ENCODE measurements around the gene SMAD6.

The SMAD6 gene

GRCh38 chr15:66801266-66801665, 99.2 kb downstream of the SMAD6 start:
- DNase-seq = no peak

- DNase-seq = no peak
Observed at GRCh38 chr15:66802025-66803001, 100.3 kb downstream of the SMAD6 start.

DNA sequence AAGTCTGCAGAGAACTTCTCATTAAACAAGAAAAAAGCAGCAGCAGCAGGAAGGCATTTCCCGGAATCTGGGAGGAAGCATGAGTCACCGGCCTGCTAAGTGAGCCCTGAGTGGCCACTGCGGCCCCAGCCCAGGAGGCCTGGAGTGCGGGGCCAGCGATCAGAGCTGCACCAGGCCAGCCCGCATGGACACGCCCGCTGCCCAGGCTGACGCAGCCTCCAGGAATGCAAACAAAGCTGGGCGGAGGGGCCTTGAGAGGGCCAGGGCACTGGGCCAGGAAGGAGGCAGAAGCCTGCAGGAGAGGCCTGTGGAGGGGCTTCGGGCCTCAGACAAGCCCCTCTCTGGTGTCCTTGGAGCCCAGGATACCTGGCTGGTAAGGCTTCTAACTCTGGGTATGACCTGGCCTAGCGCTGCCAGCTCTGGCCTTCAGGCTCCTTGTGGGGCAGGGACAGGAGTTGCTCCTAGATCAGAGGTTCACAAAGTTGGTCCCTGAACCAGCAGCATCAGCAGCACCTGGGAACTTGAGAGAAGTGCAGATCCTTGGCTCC, 101.2 kb downstream of the SMAD6 start:
- DNase-seq = no peak

GRCh38 chr15:66803749-66804148, 101.7 kb downstream of the SMAD6 start:
- no peak for DNase-seq

GRCh38 chr15:66805202-66805885, 103.3 kb downstream of the SMAD6 start:
- no peak for DNase-seq

DNA sequence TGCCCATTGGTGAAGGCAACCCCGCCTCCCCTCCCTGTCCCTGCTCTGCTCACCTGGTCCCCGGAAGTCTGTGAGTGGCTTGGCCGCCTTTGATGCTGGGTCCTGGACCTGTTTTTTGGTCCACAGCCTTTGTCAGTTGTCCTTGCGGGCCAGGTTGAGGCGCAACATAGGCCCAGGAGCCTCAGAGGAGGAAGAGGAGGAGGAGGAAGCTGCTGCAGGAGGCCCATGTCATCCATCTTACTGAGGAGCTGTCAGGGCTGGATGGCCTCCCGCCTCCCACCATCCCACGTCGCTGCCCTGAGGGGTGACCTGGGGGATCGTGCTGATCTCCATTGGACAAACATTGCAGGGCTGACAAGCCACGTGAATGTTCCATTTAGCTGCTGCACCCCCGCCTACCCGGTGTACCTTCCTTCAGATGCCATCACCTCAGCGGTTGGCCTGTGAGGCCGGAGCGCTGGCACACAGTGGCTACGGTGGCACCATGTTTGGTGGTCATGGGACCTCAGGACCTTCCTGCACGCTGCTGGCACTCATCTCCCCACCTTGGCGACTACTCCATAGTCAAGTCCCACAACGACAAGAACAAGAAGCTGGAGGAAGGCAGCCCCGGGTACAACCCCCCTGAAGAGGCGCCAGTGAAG, 106.3 kb downstream of the SMAD6 start:
- no peak for DNase-seq

GRCh38 chr15:66809664-66810063, 107.6 kb downstream of the SMAD6 start:
- no peak for DNase-seq

- no peak for DNase-seq
Observed at GRCh38 chr15:66815318-66815717, 113.3 kb downstream of the SMAD6 start.

GRCh38 chr15:66816201-66816600, 114.2 kb downstream of the SMAD6 start:
- no peak for DNase-seq

- no peak for DNase-seq
Observed at GRCh38 chr15:66819084-66819483, 117.0 kb downstream of the SMAD6 start.

DNA sequence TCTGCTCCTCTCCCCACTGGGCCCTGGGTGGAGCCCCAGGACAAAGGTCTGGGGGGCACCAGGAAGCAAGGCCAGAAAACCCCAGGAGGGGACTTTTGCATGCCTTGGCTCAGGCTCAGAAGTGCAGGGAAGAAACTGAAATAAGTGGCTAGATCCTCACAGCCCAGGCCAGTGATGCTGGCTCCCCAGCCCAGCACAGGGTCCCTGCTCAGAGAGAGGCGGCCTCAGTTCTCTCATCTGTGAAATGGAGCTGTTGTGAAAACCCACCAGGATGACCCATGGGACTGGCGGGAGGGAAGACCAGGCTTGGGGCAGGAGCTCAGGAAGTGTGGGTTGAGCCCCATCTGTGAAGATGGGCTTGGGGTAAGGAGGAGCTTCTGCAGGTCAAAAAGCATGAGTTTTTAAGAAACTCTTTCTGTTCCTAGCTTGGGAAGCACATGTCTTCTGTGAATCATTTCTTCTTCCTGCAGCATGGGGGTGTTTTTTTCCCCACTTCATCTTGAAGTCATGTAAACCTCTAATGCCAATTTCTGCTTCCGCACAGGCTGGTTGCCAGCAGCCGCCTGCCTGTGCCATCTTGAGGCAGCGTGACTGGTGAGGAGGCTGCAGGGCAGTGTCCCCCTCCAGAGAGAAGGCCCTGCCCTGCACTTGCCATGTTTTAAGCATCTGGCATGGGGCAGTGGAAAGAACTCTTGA, 118.6 kb downstream of the SMAD6 start:
- no peak for DNase-seq

- no peak for DNase-seq
Observed at GRCh38 chr15:66821307-66821706, 119.3 kb downstream of the SMAD6 start.

DNA sequence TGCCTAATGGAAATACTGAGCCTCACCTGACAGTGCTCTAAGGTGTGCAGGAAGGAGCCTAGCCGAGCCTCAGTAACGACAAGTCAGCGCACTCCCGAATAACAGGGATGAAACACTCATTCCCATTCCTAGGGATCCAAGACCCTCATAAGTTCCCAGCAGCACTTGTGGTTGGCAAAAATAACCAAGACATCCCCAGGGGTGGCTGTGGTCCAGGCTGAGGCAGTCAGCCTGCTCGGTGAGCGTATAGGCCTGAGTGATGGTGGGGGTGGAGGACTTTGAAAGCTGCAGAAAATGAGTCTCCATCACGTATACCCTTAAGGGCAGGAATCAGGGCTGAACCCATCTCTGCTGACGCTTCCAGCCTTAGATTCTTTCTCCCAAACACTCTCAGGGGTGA, 120.1 kb downstream of the SMAD6 start:
- no peak for DNase-seq

GRCh38 chr15:66822576-66822975, 120.5 kb downstream of the SMAD6 start:
- no peak for DNase-seq

DNA sequence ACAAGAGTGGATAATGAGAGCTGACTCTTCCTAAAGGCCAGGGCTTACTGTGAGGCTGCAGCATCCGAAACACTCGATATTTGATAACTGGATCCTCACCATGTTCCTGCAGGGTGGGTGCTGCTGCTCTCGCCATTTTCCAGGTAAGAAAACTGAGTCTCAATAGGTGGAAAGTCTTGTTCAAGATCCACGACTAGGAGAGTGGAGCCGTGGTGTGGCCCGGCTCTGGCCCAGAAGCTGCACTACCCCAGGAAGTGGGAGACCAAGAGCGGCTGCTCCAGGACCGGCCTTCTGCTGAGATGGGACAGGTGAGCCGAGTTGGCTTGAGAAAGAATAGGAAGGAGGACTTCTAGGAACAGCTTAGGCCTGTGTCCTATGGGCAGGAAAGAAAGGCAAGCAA, 121.6 kb downstream of the SMAD6 start:
- DNase-seq = no peak

- DNase-seq = no peak
Observed at GRCh38 chr15:66824424-66824823, 122.4 kb downstream of the SMAD6 start.

GRCh38 chr15:66825139-66825538, 123.1 kb downstream of the SMAD6 start:
- DNase-seq = no peak

GRCh38 chr15:66825731-66826130, 123.7 kb downstream of the SMAD6 start:
- no peak for DNase-seq

- DNase-seq = no peak
Observed at GRCh38 chr15:66826507-66826906, 124.5 kb downstream of the SMAD6 start.

DNA sequence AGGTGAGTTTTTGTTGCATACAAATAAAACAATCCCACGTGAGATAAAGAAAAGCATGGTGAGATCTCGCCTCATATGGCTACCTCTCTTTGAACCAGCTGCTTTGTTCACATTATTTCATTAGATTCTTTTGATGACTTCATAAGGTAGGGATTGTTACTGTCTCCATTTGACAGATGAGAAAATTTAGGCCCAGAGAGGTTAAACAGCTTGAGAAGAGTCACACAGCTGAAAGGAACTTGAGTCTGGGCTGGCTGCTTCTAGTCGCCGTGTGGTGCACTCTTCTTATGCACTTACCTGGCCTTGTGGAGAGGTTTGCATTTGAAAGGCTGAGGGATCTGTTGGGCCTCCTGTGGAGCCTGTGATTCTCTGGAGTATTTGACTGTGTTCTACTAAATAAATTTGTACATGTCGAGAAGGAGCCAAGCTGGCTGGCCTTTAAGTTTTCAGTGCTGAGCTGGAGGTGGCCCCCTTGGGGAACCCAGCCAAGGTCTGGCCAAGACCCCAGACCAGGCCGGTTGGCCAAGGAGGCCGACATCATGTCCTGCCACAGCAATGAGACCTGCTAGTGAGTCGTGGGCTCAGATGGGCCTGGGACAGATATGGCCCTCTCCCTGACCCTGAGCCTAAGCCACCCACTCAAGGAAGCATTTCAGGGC, 125.1 kb downstream of the SMAD6 start:
- no peak for DNase-seq

- no peak for DNase-seq
Observed at GRCh38 chr15:66827698-66828055, 125.6 kb downstream of the SMAD6 start.

All from stimulated activated CD4-positive, alpha-beta T cell treated with anti-CD3 and anti-CD28 coated beads, Interleukin-4, amount 100 ng/mL, for 4 hours (primary cell).